Tibial artery (tissue), 4 donors: ENCODE results near the gene CROT.

Experiments
- DNase-seq, 2 donors: peaks; one replicate each; pipeline ENCODE4 v3.0.0-alpha.2; 2019
- H3K27ac ChIP-seq, 2 donors: fragments of 200-600 bp; sonication (generic) in 1 of 2; 1 replicate in 1 of 2; 2 replicates in 1 of 2; pipeline ENCODE4 v1.5.1; 2018 to 2019; ENCODE audit warnings: mild to moderate bottlenecking in 1 of 2
- H3K27me3 ChIP-seq, 2 donors: fragments of 200-600 bp; sonication (generic) in 1 of 2; one replicate each; pipeline versions ENCODE4 v1.5.1 to v1.6.0; 2016 to 2019
- H3K36me3 ChIP-seq, 3 donors: fragments of 200-600 bp; sonication (generic) in 2 of 3; one replicate each; pipeline ENCODE4 v1.5.1; 2016 to 2019; ENCODE audit warnings: mild to moderate bottlenecking in 2 of 3
- H3K4me1 ChIP-seq, 4 donors: fragments of 200-600 bp; sonication (generic) in 2 of 4; 1 replicate in 3 of 4; 2 replicates in 1 of 4; pipeline ENCODE4 v1.5.1; 2016 to 2019
- H3K4me3 ChIP-seq, 2 donors: fragments of 200-600 bp; sonication (generic) in 1 of 2; 1 replicate in 1 of 2; 2 replicates in 1 of 2; pipeline ENCODE4 v1.5.1; 2018 to 2019; ENCODE audit warnings: mild to moderate bottlenecking in 2 of 2
- H3K9me3 ChIP-seq, 3 donors: fragments of 200-600 bp; sonication (generic) in 1 of 3; one replicate each; pipeline ENCODE4 v1.5.1; 2016 to 2019
- intact Hi-C: fragments of 100-400 bp; cut with DNase I; formaldehyde crosslinking; loops from one replicate; pipeline ENCODE4 v1.15.0; 2023; ENCODE audit warnings: low total_unique reads
- TF ChIP-seq, protein P1 (sequence below), 2 experiments: fragments of 200-600 bp in 1 of 2; fragments of 450-650 bp in 1 of 2; IDR thresholded peaks; one replicate each; pipeline ENCODE4 v1.5.1; 2017 to 2019; ENCODE audit warnings: antibody characterized with exemption in 2 of 2, mild to moderate bottlenecking in 1 of 2, moderate library complexity in 1 of 2

CROT gene

DNA sequence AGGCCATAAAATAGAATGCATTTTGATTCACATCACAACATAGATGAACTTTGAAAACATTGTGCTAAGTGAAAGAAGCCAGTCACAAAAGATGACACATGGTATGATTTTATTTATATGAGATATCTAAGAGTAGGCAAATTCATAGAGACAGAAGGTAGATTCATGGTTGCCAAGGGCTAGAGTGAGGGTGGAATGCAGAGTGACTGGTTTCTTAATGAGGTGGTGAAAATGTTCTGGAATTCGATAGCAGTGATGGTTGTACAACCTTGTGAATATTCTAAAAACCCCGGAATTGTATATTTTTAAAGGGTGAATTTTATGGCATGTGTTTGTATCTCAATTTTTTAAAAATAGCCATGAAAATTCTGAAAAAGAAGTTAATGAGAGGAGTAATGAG is 87.1 kb downstream of the CROT start:
- no peak for DNase-seq
- H3K27ac ChIP-seq: no peak overlapping the region
- no peaks in the 10 kb centered on the region for H3K36me3 ChIP-seq
- H3K4me1 ChIP-seq: no peaks in the 10 kb centered on the region
- intact Hi-C loops: no loop called here
- no peak overlapping the region for H3K4me3 ChIP-seq
- TF ChIP-seq, protein P1, sequence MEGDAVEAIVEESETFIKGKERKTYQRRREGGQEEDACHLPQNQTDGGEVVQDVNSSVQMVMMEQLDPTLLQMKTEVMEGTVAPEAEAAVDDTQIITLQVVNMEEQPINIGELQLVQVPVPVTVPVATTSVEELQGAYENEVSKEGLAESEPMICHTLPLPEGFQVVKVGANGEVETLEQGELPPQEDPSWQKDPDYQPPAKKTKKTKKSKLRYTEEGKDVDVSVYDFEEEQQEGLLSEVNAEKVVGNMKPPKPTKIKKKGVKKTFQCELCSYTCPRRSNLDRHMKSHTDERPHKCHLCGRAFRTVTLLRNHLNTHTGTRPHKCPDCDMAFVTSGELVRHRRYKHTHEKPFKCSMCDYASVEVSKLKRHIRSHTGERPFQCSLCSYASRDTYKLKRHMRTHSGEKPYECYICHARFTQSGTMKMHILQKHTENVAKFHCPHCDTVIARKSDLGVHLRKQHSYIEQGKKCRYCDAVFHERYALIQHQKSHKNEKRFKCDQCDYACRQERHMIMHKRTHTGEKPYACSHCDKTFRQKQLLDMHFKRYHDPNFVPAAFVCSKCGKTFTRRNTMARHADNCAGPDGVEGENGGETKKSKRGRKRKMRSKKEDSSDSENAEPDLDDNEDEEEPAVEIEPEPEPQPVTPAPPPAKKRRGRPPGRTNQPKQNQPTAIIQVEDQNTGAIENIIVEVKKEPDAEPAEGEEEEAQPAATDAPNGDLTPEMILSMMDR (IDR thresholded peaks at IDR 0.05): no peak
- no peaks in the 10 kb centered on the region for H3K9me3 ChIP-seq
- H3K27me3 ChIP-seq: no peaks in the 10 kb centered on the region

DNA sequence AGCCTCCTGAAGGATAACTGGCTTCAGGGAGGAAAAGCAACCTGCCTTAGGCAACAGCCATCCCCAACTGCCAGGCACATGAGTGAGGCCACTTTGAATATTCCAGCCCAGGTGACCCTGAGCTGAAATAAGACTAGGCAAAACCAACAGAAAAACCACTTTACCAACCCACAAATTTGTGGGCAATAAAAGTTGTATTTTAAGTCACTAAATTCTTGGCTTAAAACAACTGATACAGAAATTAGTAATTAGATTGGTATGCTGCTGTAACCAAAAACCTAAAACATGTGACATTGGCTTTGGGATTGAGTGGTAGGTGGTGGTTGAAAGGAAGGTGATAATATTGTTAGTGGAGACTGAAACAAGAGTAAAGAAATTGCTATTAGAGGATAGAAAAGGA is 90.1 kb downstream of the CROT start:
- no peaks in the 10 kb centered on the region for H3K4me1 ChIP-seq
- H3K4me3 ChIP-seq: no peak overlapping the region
- H3K27me3 ChIP-seq: no peaks in the 10 kb centered on the region
- intact Hi-C loops: no loop called here
- no peak overlapping the region for H3K27ac ChIP-seq
- H3K36me3 ChIP-seq: no peaks in the 10 kb centered on the region
- no peaks in the 10 kb centered on the region for H3K9me3 ChIP-seq
- TF ChIP-seq, protein P1 (IDR thresholded peaks at IDR 0.05): no peak
- DNase-seq: no peak

DNA sequence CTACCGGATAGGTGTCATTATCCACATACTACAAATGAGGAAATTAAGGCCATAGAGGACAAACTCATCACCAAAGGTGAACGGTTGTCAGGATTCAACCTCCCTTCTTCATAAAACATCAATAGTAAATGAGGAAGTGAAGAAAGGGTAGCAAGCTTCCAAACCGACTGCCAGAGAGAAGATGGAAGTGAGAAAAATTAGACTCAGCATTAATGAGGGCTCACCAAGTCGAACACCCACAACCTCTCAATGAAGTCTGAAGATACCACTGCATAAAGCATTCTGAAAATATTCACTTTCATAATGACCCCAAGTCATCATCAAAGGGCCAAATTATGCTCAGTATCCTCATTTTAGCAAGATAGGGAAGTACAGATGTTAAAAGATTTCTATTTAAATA is 100.4 kb downstream of the CROT start:
- intact Hi-C loops: no loop called here
- Histone ChIP-seq H3K27me3 (no peaks in the 10 kb centered on the region), H3K27ac (no peak overlapping the region), H3K4me3 (no peak overlapping the region), H3K9me3 (no peaks in the 10 kb centered on the region), H3K4me1 (no peaks in the 10 kb centered on the region), H3K36me3 (no peaks in the 10 kb centered on the region)
- DNase-seq: no peak
- TF ChIP-seq, protein P1 (IDR thresholded peaks at IDR 0.05): no peak

DNA sequence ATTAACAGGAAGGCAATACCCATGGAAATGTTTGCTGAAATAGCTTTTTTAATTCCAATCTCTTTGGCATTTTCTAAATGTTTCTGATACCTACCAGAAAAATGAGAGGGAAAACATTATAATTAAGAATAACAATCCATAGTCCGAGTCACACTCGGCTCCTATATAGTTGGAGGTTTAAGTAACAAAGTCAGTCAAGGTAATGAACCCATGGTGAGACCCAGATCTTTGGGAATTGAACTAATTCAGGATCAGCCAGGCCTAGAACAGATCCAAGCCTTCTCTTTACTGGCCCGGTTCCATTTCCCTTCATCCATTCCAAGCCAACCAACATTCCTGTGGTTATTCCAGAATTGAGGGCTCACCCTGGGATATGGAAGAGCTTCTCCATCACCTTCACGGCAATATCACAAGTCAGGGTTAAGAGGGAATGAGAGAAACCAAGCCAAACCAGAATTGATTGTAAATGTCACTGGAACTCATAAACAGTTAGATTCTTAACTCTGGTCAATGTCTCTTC is 101.7 kb downstream of the CROT start:
- Histone ChIP-seq H3K4me1 (no peaks in the 10 kb centered on the region), H3K4me3 (no peak overlapping the region), H3K9me3 (no peaks in the 10 kb centered on the region), H3K27me3 (no peaks in the 10 kb centered on the region), H3K36me3 (no peaks in the 10 kb centered on the region), H3K27ac (no peak overlapping the region)
- no peak for DNase-seq
- TF ChIP-seq, protein P1 (IDR thresholded peaks at IDR 0.05): no peak
- intact Hi-C loops: no loop called here

DNA sequence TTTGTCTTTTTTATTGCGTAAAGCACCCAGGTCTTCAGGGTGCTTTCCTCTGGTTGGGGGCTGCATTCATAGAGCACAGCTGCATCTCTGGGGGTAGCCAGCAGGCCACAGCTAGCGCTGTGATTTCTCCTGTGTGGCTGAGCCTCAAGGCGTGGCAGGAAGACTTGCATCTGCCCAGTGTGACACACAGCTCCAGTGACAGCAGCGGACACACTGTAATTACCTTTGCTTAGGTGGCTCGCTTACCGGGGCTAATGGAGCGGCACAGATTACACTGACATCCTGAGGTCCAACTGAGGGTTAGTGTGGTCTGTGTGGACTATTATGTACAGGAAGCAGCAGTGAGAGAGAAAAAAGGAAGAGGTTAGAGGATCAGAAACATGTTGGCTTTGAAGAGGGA is 102.9 kb downstream of the CROT start:
- TF ChIP-seq, protein P1 (IDR thresholded peaks at IDR 0.05): no peak
- intact Hi-C loops: no loop called here
- no peaks in the 10 kb centered on the region for H3K27me3 ChIP-seq
- no peak for DNase-seq
- no peaks in the 10 kb centered on the region for H3K9me3 ChIP-seq
- no peak overlapping the region for H3K4me3 ChIP-seq
- H3K4me1 ChIP-seq: no peaks in the 10 kb centered on the region
- H3K36me3 ChIP-seq: no peaks in the 10 kb centered on the region
- no peak overlapping the region for H3K27ac ChIP-seq
